Osteoblast (primary cell): Measurements from ENCODE around the gene RBMS2. TPM values are rescaled to one million over a fixed set of nuclear protein-coding genes. Genes with fewer than 3 reads are reported as not detected.
A peak's percentile ranks its signal among the peaks of the same experiment; 100 is the strongest.

Experiments used
- DNase-seq: peaks from one replicate; pipeline ENCODE4 v3.0.0; 2011; ENCODE audit warnings: low spot score, mixed read lengths; ENCODE audit not compliant: insufficient read length; ENCODE audit errors: missing footprints
- H2AFZ ChIP-seq: 2 replicates; pipeline ENCODE4 v1.6.0; 2011; ENCODE audit warnings: mild to moderate bottlenecking, low read length
- H3K27ac ChIP-seq: 2 replicates; pipeline ENCODE4 v1.5.1; 2011; ENCODE audit warnings: mild to moderate bottlenecking, low read depth, low read length, moderate library complexity
- H3K27me3 ChIP-seq: 2 replicates; pipeline ENCODE4 v1.6.0; 2012; ENCODE audit warnings: mild to moderate bottlenecking, control low read depth, inconsistent platforms, low read length, moderate library complexity; ENCODE audit not compliant: insufficient read depth
- H3K36me3 ChIP-seq: 2 replicates; pipeline ENCODE4 v1.5.1; 2011; ENCODE audit warnings: mild to moderate bottlenecking, low read length, control low read depth, moderate library complexity; ENCODE audit not compliant: insufficient read depth
- H3K4me1 ChIP-seq: 2 replicates; pipeline ENCODE4 v1.5.1; 2011; ENCODE audit warnings: mild to moderate bottlenecking, low read length, control low read depth, moderate library complexity; ENCODE audit not compliant: insufficient read depth
- H3K4me2 ChIP-seq: 2 replicates; pipeline ENCODE4 v1.6.0; 2011; ENCODE audit warnings: mild to moderate bottlenecking, low read length; ENCODE audit not compliant: insufficient read depth
- H3K4me3 ChIP-seq: fragments of 200-600 bp; sonication (generic); 3 replicates; pipeline ENCODE4 v1.5.1; 2012; ENCODE audit warnings: mild to moderate bottlenecking, low read length, inconsistent platforms; ENCODE audit not compliant: insufficient read depth
- H3K79me2 ChIP-seq: 2 replicates; pipeline ENCODE4 v1.6.0; 2012; ENCODE audit warnings: mild to moderate bottlenecking, low read length, control low read depth, inconsistent platforms; ENCODE audit not compliant: insufficient read depth
- H3K9me3 ChIP-seq: 2 replicates; pipeline ENCODE4 v1.5.1; 2011; ENCODE audit warnings: low read depth, low read length, control low read depth
- H4K20me1 ChIP-seq: 2 replicates; pipeline ENCODE4 v1.6.0; 2012; ENCODE audit warnings: mild to moderate bottlenecking, low read length, control low read depth; ENCODE audit not compliant: insufficient read depth
- total RNA-seq: library from RNA; depleted of rRNA; stranded (reverse); fragments of >200 nt; gene quantifications from 2 replicates; pipeline ENCODE4 v1.2.3, GENCODE V29; 2012
- TF ChIP-seq, protein P1 (sequence below): IDR thresholded peaks from 2 replicates; pipeline ENCODE4 v1.5.1; 2011; ENCODE audit warnings: mild to moderate bottlenecking, low read depth, low read length, moderate library complexity; ENCODE audit errors: extremely low read depth

Gene RBMS2
- total RNA-seq, 1 donor = 24.2 TPM

GRCh38 chr12:56578983-56579546 is 57.4 kb downstream of the RBMS2 start:
- no peaks in the 10 kb centered on the region for H3K9me3 ChIP-seq
- H3K27me3 ChIP-seq = no peaks in the 10 kb centered on the region
- TF ChIP-seq, protein P1, sequence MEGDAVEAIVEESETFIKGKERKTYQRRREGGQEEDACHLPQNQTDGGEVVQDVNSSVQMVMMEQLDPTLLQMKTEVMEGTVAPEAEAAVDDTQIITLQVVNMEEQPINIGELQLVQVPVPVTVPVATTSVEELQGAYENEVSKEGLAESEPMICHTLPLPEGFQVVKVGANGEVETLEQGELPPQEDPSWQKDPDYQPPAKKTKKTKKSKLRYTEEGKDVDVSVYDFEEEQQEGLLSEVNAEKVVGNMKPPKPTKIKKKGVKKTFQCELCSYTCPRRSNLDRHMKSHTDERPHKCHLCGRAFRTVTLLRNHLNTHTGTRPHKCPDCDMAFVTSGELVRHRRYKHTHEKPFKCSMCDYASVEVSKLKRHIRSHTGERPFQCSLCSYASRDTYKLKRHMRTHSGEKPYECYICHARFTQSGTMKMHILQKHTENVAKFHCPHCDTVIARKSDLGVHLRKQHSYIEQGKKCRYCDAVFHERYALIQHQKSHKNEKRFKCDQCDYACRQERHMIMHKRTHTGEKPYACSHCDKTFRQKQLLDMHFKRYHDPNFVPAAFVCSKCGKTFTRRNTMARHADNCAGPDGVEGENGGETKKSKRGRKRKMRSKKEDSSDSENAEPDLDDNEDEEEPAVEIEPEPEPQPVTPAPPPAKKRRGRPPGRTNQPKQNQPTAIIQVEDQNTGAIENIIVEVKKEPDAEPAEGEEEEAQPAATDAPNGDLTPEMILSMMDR = no peak
- no peak overlapping the region for H3K27ac ChIP-seq
- no peaks in the 10 kb centered on the region for H3K79me2 ChIP-seq
- H3K4me3 ChIP-seq = no peak overlapping the region
- no peak overlapping the region for H3K4me2 ChIP-seq
- no peak overlapping the region for H2AFZ ChIP-seq
- H3K36me3 ChIP-seq = peaks cover 28% of the 10 kb centered on the region
- peaks cover 1% of the 10 kb centered on the region for H3K4me1 ChIP-seq
- peak; percentile 58 for DNase-seq
- no peaks in the 10 kb centered on the region for H4K20me1 ChIP-seq

DNA sequence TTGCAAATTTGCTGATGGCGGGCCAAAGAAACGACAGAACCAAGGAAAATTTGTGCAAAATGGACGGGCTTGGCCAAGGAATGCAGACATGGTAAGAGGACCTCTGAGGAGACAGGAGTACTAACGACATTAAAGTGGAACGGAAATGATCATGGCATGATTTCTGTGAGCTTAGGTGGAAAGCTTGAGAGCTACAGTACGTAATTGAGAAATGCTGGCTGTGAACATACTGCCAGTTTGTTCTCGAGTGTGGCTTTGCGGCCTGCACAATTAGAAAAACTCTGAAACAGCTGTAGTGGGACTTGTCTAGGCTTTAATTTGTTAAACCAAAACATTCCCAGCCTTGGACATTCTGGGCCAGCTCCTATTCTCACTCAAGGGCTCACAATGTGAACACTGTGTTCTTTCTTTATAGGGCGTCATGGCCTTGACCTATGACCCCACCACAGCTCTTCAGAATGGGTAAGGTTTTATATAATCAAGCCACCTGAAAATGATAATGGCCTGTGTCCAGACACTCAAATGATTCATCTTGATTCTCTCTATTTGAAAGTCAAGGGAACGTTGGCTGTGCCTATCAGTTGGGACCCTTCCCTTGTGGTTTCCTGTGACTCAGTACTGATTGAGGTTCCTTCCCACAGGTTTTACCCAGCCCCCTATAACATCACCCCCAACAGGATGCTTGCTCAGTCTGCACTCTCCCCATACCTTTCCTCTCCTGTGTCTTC is 60.0 kb downstream of the RBMS2 start:
- Histone ChIP-seq H3K4me3 (no peak overlapping the region), H3K36me3 (peaks cover 29% of the 10 kb centered on the region), H3K27me3 (no peaks in the 10 kb centered on the region), H3K9me3 (no peaks in the 10 kb centered on the region), H3K79me2 (no peaks in the 10 kb centered on the region), H3K27ac (no peak overlapping the region), H4K20me1 (no peaks in the 10 kb centered on the region), H3K4me2 (no peak overlapping the region), H2AFZ (no peak overlapping the region), H3K4me1 (no peaks in the 10 kb centered on the region)
- no peak for DNase-seq
- TF ChIP-seq, protein P1 = no peak

- Histone ChIP-seq H3K27ac (no peak overlapping the region), H2AFZ (no peak overlapping the region), H3K27me3 (no peaks in the 10 kb centered on the region), H3K4me1 (no peaks in the 10 kb centered on the region), H3K79me2 (no peaks in the 10 kb centered on the region), H4K20me1 (no peaks in the 10 kb centered on the region), H3K9me3 (no peaks in the 10 kb centered on the region), H3K36me3 (peaks cover 59% of the 10 kb centered on the region), H3K4me3 (no peak overlapping the region), H3K4me2 (no peak overlapping the region)
- no peak for DNase-seq
- TF ChIP-seq, protein P1 = no peak
Measured at GRCh38 chr12:56585098-56585497, 63.5 kb downstream of the RBMS2 start.

DNA sequence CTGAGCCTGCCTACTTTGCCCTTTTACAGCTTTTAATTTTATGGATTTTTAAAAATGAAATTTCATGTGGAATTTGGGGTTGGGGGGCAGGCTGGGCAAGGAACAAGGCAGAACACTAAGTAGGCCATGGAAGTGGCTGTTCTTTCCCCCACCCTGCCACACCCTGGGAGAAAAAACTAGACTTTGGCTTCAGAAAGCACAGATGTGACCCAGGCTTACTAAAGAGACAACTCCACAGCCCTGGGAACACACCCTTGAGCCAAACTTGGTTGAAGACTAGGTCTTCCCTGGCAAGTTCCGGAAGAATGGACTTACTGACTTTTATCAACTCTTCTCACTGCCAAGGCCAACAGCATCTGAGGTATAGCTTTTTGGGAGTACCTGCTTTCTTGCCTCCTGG is 68.2 kb downstream of the RBMS2 start:
- H4K20me1 ChIP-seq = no peaks in the 10 kb centered on the region
- no peak overlapping the region for H3K4me2 ChIP-seq
- DNase-seq = no peak
- no peaks in the 10 kb centered on the region for H3K27me3 ChIP-seq
- TF ChIP-seq, protein P1 = no peak
- H3K4me1 ChIP-seq = peaks cover 19% of the 10 kb centered on the region
- H2AFZ ChIP-seq = no peak overlapping the region
- no peaks in the 10 kb centered on the region for H3K79me2 ChIP-seq
- peaks cover 42% of the 10 kb centered on the region for H3K36me3 ChIP-seq
- H3K27ac ChIP-seq = no peak overlapping the region
- no peaks in the 10 kb centered on the region for H3K9me3 ChIP-seq
- H3K4me3 ChIP-seq = no peak overlapping the region
